Activated CD4-positive, alpha-beta T cell treated with anti-CD3 and anti-CD28 coated beads for 1 hour (primary cell): ENCODE results near the gene C4BPB.
"Not testable (repeated sequence)": the region's sequence is repeated elsewhere in the genome, so short reads cannot be mapped to it uniquely, and the experiment has no call there.

Experiments
- DNase-seq: peaks from one replicate; pipeline ENCODE4 v3.0.0-alpha.2; 2020

Gene C4BPB, protein sequence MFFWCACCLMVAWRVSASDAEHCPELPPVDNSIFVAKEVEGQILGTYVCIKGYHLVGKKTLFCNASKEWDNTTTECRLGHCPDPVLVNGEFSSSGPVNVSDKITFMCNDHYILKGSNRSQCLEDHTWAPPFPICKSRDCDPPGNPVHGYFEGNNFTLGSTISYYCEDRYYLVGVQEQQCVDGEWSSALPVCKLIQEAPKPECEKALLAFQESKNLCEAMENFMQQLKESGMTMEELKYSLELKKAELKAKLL

DNA sequence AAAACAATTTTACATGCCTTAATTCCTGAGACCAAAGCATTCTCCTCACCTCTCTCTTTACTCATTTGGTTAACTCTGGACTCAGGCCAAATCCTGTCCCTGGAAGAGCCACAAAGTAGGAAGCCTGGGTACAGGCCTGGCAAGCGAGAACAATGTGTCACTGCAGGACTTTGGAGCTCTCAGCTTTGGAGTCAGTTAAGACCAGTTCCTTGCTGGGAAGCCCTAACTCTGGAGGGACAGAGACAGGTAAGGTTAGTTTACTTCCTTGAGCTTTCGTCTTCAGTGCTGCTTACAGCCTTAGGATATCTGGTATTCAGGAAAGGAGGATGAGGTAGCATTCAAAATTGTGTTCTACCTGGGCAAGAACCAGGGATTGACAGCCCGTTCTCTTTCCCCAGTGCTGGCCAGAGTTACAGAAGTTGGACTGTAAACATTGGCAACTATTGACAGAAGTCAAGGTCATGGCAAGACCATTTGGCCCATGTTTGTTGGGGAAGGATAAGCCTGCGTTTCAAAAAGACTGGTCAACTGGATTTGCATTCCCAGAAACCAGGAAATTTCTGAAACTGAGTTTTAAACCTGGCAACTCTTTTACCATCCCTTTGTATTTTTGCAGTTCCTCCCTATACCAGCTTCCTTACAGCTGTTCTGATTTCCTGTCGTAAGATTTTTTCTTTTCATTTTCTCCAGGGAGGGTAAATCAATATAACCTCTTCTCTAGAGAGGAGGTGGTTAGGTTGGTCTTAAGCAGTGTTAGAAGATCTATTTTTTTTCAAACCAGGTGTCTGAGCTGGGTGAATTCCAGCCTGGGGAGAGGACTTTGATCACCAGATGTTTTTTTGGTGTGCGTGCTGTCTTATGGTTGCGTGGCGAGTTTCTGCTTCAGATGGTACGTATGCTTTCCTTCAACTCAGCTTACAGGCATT, at the start of gene C4BPB:
TSS of gene C4BPB (plus strand) at position 160 of the 926 bp plus-strand sequence. CDS start at position 832, 672 bp downstream.
- DNase-seq: no peak

DNA sequence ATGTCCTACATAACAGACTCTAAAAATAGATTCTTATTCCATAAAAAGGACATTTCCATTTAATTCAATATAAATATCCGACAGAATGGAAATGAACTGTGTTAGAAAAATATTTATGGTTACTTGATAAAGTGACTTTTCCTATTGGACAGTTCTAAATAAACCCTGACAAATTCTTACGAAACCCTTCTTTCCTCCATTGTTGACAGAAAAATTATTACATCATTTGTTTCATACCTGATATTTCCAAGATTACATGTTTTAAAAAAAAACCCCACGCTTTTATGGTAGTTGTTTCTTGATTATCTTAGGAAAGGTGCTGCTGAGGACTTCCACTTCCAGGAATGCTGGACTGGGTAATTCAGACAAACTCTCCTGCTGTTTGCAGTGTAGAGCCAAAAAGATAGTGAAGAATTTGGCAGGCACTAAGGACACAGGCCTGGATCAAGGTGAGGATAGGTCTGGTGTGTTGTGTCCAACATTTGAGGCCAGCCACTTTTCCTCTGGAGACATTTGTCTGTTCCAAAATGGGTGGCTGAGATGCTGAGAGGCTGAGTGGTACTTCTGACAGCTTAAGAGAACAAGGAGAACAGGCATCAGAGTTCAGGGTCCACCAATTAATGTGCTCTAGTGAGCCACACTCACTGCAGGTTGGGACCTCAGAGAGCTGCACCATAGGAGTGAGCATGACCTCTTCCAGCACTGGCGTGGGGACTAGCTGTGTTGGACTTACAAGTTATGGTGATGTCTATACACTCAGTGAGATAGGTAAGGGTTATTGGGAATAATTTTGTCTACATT, 49.1 kb upstream of the C4BPB start:
- DNase-seq: no peak

DNA sequence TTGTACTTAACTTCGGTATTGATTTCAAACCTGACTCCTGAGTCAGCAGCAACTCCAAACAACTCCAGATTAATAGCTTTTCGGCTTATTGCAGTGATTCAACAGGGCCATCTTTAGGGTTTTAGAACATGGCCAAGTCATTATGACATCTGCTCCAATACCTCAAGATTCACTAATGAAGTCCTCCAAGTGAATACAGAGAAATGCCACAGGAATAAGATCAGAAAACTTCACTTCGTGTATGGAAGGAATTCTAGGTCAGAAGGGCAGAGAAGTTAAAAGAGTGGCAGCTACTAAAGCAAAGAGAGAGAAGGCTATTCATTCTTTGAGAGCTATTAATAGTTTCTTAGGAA, 48.5 kb upstream of the C4BPB start:
- no peak for DNase-seq

DNA sequence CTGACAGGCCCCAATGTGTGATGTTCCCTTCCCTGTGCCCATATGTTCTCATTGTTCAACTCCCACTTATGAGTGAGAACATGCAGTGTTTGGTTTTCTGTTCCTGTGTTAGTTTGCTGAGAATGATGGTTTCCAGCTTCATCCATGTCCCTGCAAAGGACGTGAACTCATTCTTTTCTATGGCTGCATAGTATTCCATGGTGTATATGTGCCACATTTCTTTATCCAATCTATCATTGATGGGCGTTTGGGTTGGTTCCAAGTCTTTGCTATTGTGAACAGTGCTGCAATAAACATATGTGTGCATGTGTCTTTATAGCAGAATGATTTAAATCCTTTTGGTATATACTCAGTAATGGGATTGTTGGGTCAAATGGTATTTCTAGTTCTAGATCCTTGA, 47.3 kb upstream of the C4BPB start:
- DNase-seq: not testable (repeated sequence)

DNA sequence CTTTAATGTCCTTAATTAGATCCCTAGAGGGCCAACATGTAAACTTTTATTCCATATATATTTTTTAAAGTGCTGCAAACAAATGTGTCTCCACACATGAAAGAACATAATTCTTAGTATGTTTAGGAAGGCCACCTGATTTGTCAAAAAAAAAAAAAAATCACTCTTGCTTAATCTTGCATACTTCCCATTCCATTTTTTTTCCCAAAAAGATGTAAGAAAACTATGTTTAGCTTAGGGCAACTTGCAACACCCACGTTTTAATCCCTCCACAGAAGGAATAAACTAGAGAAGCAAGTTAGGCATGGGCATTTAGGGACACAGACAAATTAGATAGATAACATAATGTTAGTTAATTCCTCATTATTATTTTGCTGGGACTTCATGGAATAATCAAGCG, 43.2 kb upstream of the C4BPB start:
- DNase-seq: no peak

DNA sequence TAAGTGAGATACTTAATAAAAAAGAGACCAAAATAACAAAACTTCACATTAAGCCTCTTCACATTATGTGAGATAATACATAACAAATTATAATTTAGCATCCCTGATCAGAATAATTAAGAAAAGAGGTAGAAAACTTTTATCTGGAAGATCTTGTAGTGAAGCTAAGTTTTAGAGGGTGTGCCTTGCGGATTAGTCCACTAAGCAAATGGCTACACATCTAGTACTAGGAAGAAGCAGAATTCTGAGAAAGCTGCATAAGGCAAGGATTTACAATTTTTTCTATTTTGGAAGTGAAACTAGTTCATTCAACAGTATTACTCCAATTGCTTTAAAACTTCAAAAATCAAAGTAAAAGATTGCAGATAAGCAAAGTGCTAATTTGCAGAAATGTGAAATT, 41.2 kb upstream of the C4BPB start:
- DNase-seq: no peak

DNA sequence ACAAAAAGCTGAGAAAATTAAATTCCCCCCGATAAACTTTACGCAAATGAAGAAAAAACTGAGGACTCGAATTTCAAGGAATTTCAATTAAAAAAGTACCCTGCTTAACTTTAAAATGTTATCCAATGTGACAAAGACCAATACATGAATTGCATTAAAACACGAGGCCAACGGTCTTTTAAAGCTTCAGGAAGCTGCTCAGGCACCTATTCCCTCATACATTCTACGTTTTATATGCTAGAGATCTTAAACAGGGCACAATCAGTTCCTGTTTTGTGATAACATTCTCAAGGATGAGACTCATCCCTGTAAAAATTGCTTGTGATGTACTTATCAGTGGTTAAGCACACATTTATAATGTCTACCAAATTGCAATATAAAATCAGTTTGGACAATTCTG, 40.6 kb upstream of the C4BPB start:
- DNase-seq: no peak

DNA sequence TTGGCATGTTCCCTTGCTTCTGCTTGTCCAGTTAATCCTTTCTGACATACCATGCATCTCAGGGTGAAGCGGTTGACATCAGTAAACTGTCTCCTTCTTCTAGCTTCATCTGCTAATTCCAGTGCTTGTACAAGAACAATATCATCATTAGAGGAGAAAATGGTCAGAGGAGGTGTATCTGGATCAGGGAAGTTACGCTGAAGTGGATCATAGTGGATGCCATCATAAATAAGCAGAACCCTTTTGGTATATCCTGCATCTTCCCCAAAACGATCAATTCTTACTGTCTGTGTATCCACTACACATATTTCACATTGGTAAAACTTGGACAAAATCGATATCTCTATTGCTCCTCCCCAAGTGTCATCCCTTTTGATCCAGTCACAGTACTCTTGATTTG, 39.6 kb upstream of the C4BPB start:
- DNase-seq: no peak

DNA sequence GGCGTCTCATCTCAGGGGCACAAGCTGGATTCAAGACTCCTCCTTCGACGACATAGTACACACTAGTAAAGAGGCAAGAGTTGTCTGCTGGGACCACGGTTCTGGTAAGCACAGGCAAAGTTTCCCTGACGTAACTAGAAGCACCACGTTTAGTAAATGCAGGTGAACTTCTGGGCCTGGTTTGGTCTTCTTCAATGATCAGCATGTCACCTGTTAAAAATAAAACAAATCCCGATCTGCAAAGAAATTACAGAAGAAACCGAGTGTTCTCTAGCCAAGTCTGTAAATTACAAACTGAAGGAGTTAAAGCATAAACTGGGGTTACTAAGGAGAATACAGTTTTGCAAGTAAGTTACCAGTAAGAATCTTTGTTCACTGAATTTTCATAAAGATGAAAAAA, 39.1 kb upstream of the C4BPB start:
- no peak for DNase-seq

DNA sequence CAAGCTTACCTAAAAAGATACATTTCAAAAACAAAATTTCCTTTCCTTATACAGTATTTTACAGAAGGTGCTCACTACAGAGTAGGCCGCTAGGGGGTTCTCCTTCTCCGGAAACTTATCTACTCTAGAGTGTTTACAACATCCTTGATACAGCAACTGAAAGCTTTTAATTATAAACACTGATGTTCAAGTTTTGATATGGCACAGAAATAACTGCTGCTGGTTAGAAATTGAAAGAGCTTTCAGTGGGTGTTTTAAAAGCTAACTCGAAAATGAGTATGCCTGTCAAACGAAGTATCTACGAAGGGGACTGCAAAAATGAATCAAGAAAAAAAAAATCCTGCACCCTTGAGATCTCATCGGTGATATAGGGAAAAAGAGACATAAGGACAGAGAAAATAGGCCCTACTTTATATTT, 38.7 kb upstream of the C4BPB start:
- no peak for DNase-seq

DNA sequence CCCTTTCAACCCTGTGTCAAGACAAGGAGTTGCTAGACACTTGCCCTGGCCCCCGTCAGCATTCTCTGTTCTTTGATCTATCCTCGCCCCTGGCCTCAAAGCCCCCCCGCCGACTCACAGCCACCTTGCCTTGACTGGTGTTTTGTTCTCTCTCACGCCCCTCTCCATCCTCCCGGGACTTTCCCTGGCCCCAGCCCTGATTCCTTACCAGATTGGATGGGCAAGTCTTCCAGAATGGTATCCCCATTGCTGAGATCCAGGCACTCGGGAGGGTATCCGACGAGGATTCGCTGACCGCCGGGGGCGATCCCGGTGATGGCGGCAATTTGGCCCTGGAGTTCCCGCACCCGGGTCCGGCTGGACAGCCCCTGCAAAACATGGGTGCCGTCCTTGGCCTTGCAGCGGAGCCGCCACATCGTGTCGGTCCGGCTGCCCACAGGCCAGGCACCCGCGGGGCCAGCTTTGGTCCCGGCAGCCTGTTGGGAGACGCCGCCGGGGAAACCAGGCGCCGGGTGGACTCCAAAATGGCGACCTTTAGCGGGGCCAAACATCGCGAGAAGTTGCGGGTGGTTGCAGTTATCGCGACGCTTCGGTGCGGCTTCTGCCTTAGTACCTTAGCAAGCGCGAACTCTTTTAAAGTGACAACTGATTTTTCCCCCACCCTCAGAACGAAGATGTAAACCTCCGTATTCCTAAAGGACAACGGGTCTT, 38.0 kb upstream of the C4BPB start:
- DNase-seq: peak; percentile 81

DNA sequence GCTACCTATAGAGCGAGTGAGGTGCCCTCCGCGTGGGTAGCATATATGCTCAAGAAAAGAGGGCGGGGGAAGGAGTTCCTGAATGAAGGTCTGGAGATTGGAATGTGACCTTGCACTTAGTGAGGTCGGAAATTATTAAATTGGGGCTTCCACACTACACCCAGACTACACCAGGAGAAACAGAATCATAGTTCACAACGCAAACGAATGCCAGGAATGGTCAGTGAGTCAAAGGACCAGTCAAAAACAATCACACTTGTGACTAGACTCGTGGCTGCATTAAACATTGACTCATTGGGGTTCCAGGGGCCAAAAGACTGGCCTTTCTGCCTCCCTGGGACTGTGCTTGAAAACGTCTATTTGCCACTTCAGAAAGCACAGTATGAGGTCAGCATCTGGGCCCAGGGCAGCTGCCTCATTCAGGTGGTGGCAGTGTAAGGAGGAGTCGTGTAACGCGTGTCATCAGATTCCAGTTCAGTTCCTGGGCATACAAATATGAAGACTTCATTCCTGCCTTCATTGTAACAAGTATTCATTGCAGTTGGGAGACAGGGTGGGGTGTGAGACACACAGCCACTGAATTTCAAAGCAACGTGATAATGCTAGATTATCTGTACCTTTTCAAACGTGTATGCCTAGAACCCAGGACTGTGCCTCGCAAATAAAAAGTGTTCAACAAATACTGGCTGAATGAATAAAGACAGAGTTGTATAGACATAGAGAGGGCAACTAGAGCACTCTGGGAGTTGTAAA, 37.3 kb upstream of the C4BPB start, which contains the start of gene YOD1:
TSS of gene YOD1 (minus strand) at position 18 of the 753 bp plus-strand sequence. CDS start 178 bp downstream, outside the sequence.
- DNase-seq: no peak

DNA sequence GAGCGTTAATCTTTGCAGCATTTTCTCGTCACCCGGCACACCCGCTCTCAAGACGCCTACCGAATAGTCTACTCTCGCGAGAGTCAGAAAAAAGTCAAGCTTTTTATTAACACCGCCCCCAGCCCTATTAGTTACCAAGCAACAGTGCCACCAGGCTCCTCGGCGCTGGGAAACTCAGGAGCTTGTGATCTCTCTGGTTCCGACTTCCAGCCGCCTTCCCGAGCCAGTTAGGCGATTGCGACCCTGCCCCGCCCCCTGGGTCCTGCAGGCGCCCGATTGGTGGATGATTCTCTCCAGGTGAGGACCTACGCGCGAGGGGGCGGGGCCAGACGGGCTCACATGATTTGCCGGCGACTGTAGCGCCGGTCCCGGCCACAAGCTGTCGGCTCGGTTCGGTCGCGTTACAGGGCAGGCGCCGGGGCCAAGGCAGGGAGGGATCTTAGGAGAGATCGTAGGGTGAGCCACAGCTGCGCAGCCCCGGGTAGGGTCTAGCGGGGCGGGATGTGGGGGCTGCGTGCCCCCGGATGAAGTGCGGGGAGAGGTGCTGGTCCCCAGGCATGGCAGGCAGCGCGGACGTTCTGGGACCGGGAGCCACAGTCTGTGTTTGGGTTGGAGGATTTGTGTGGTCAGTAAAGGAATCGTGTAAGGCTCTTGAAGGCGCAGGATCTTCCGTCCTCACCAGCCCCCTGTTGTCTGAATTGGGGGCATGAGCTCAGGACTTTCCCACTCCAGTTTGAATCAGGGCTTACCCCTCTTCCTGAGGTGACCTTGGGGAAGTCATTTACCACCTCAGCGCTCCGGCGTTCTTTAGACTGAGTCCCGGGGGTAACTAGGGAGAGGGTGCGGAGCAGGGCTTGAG, 35.5 kb upstream of the C4BPB start, which contains the start of gene PFKFB2:
TSS of gene PFKFB2 (plus strand) at position 365 of the 859 bp plus-strand sequence. CDS start 1,443 bp downstream, outside the sequence.
- peak; percentile 90 for DNase-seq

DNA sequence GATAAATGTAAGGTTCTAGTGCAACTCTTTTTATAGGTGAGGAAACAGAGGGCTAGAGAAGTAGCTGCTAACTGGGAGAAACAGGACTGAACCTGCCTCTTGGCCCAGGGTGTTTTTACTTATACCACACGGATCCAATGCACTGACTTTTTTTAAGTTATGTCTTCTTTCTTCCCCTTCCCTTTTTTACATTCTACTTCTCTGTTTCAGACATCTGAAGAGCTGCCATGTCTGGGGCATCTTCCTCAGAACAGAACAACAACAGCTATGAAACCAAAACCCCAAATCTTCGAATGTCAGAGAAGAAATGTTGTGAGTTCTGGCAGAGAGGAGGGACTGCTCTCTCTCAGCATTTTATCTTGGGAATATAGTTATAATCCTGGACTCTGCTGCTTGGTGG, 34.2 kb upstream of the C4BPB start:
- DNase-seq: no peak

DNA sequence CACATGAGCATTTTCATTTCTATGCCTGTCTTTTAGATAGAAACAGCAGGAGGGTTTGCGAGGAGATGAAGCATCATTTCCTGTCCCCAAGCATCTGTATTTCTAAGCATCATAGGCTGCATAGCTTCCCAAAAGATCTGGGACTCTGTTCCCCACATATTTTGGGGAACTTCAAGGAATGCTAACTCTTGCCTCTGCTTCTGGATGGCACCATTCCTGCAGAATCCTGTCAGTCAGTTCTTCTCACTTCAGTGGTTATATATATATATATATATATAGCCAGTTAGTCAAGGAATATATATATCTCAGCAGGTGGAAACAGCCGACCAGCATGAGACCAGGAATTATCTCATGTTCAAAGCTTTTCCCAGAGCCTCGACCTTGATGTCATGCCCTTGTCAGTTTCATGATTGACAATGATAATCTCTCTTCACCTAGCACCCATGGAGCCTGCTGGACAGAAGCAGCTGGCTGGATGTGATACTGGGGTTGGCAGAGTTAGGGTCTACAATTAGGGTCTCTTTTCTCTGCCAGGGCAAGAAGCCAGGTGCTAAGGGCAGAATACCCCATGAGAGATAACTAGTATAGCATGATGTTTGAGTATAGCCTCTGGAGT, 33.2 kb upstream of the C4BPB start:
- DNase-seq: no peak

DNA sequence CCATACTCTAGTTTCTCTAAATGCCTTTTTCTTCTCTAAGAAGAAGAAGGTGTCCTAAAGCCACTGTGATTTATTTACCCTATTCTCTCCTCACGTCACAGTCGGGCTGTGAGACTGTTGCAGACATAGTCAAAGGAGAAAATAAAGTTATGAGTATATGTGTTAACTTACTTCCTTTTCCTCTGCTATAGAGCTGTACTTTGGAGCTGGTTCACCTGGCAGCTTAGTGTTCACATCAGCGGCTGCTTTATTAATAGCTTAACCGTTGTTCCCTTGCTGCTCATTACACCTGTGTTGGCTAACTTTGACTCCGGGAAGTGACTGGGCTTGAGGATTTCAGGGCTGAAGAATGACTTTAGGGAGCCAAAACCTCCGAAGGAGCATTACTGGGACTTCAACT, 32.0 kb upstream of the C4BPB start:
- DNase-seq: no peak

DNA sequence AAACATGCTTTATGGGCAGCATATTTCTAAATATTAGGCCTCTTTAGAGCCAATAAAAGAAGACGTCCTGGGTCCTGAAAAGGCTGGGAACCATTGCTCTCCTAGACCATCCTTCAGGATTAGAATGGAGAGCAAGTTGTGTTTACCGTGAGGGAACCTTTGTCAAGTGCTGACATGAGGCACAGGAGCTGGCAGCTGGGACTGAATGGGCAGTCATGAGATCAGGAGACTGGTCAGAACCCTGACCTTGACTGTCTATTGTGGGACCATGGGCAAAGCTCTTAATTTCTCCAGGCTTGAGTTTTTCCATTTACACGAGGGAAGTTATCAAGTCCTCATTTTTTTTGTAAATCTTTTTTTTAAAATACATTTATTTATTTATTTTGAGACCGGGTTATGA, 30.4 kb upstream of the C4BPB start:
- DNase-seq: no peak

DNA sequence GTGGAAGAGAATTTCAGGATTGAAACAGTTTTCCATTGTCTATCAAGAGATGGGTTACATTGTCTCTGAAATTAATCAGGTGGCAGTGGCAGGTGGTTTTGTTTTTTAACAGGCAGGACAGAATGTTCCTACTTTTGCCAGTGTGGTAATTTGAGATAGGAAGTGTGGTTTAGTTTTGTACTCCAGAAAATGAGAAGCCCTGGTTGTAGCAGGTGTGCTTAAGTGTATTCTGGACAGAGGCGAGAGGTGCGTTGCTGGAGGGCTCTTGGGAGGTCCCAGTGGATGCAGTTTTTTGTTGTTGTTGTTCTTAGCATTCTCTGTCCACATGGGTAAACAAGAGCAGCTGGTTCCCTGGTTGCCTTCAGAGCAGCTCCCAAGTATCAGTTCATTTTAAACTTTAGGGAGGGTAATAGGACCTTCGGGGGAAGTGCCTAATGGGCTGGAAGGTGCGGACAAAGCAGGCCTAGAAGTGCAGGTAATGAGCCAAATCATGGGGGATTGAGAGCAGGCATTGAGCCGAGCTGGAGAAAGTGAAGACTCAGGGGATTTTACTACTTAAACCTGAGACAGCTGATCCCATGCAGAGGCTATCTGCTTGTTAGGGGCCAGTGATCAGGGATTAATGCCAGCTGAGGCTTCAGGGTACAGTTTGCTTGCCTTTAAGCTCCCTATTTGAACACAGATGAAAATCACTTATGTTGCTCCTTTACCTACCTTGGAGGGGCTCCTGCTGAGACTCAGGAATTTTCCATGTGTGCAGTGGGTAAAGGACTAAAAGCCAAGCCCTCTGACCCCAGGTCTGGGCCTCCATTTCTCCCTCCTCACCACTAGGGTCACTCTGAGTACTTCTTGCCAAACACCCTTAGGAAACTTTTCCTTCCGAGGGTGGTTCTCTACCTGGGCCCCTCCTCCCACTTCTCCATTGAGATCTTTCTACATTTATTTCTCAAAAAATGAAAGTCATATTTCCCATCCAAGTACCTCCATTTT, 29.5 kb upstream of the C4BPB start:
- DNase-seq: no peak

DNA sequence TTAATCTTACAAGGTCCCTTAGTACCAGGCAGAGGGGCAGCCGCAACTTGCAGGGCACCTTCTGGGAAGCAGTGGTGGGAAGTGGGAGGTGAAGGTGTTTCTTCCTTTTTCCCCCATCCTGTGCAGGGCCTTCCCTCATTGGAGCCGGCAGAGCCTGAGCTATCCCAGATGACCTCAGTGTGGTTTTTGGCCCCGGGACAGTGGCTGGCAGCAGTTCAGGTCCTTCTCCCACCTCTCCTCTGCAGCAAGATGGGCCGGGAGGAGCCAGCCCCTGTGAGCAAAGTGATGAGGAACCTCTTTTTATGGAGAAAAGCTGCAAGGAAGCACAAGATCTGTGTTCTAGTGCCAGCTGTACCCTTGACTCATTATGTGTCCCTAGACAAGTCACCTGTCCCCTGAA, 28.8 kb upstream of the C4BPB start:
- DNase-seq: no peak
